Measurements from ENCODE around the gene CNN2. TPM values are rescaled to one million over a fixed set of nuclear protein-coding genes. Genes with fewer than 3 reads are reported as not detected.

The CNN2 gene
- total RNA-seq, 1 experiment from 2014 or later = 97.9 TPM

DNA sequence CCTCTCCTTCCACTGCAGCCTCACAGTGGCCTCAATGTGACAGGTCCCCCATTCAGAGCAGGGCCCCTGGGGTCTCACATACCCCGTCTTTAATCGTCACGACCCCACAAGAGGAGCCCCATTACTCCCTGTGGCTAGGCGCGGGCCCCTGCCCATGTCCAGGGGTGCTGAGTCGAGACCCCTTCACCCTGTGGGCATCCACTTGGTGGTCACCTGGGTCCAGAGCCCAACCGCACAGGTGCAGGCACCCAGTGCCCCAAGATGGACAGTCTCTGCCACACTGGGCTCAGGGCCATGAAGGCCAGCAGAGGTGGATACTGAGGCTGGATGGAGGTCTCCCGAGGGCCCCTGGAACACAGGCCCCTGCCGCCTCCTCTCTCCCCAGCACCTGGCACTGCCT is 8.5 kb upstream of the CNN2 start:
- Histone ChIP-seq H3K9ac (ENCODE audit: low read length) (no peak overlapping the region), H3K27ac (ENCODE audit: low read length) (no peak overlapping the region), H3K27me3 (ENCODE audit: low read length) (no peaks in the 10 kb centered on the region), H3K36me3 (ENCODE audit: low read depth, low read length) (no peaks in the 10 kb centered on the region), H3K9me2 (replicated peaks; ENCODE audit: low read length) (no peaks in the 10 kb centered on the region), H4K20me1 (ENCODE audit: low read length) (peaks cover 50% of the 10 kb centered on the region), H3K4me2 (ENCODE audit: low read length) (peak overlapping the region; percentile 97), H3K4me1 (ENCODE audit: insufficient read depth, low read length) (peaks cover 22% of the 10 kb centered on the region), H3K9me3 (ENCODE audit: low read length) (no peaks in the 10 kb centered on the region), H3K79me2 (ENCODE audit: low read length) (peaks cover 69% of the 10 kb centered on the region), H3K4me3 (ENCODE audit: low read length) (peak overlapping the region; percentile 47; the same call in 1 of the 2 replicates), H2AFZ (ENCODE audit: low read length) (no peak overlapping the region), H3F3A (ENCODE audit: low read length, unreplicated experiment) (no peaks in the 10 kb centered on the region)
- ChIA-PET POLR2A (ENCODE audit: unreplicated experiment) (no interaction called here), CTCF (interaction anchor here (1.0 kb wide), 1 partner anchor 17 kb away, joined by 4 read pairs; no protein-coding TSS in a partner anchor)
- DNase-seq = no peak
- intact Hi-C loops (cut with micrococcal nuclease) = no loop called here
- BruUV-seq (replicated peaks) = no TSS peak
- ATAC-seq = no peak
- TF ChIP-seq EZH2 (IDR thresholded peaks at IDR 0.05; ENCODE audit: low read length, unreplicated experiment) (no peak), EZH2phosphoT487 (IDR thresholded peaks at IDR 0.05; ENCODE audit: borderline replicate concordance, low read length) (no peak)
- TF ChIP-seq, protein P1, sequence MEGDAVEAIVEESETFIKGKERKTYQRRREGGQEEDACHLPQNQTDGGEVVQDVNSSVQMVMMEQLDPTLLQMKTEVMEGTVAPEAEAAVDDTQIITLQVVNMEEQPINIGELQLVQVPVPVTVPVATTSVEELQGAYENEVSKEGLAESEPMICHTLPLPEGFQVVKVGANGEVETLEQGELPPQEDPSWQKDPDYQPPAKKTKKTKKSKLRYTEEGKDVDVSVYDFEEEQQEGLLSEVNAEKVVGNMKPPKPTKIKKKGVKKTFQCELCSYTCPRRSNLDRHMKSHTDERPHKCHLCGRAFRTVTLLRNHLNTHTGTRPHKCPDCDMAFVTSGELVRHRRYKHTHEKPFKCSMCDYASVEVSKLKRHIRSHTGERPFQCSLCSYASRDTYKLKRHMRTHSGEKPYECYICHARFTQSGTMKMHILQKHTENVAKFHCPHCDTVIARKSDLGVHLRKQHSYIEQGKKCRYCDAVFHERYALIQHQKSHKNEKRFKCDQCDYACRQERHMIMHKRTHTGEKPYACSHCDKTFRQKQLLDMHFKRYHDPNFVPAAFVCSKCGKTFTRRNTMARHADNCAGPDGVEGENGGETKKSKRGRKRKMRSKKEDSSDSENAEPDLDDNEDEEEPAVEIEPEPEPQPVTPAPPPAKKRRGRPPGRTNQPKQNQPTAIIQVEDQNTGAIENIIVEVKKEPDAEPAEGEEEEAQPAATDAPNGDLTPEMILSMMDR (conservative IDR thresholded peaks at IDR 0.05; ENCODE audit: low read depth, low read length) = no peak

DNA sequence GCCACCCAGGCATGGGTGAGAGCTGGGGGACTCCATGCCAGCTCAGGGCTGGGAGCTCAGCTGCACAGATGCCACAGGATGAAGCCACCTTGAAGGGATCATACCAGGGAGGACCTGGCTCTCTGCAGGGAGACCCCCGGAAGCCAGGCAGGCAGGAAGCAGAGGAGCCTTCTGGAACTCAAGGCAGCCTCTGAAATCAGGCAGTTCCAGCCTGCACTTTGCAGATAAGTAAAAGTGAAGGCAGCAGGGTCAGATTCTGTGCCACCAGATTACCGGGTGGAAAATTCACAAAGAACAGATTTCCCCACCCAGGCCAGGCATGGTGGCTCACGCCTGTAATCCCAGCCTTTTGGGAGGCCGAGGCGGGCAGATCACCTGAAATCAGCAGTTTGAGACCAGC is 8.0 kb upstream of the CNN2 start:
- CTCF ChIA-PET = no interaction called here
- Histone ChIP-seq H3K27me3 (ENCODE audit: low read length) (no peaks in the 10 kb centered on the region), H3K4me2 (ENCODE audit: low read length) (peak overlapping the region; percentile 97), H3K79me2 (ENCODE audit: low read length) (peaks cover 69% of the 10 kb centered on the region), H3K4me1 (ENCODE audit: insufficient read depth, low read length) (peaks cover 22% of the 10 kb centered on the region), H3K4me3 (ENCODE audit: low read length) (peak overlapping the region; percentile 93; the same call in 1 of the 2 replicates), H3K9me2 (replicated peaks; ENCODE audit: low read length) (no peaks in the 10 kb centered on the region), H3F3A (ENCODE audit: low read length, unreplicated experiment) (no peaks in the 10 kb centered on the region), H2AFZ (ENCODE audit: low read length) (no peak overlapping the region), H3K9me3 (ENCODE audit: low read length) (no peaks in the 10 kb centered on the region), H3K36me3 (ENCODE audit: low read depth, low read length) (no peaks in the 10 kb centered on the region), H3K9ac (ENCODE audit: low read length) (no peak overlapping the region), H3K27ac (ENCODE audit: low read length) (no peak overlapping the region), H4K20me1 (ENCODE audit: low read length) (peaks cover 50% of the 10 kb centered on the region)
- BruUV-seq (replicated peaks) = no TSS peak
- POLR2A ChIA-PET (ENCODE audit: unreplicated experiment) = no interaction called here
- ATAC-seq (no peak), DNase-seq (no peak)
- TF ChIP-seq EZH2 (IDR thresholded peaks at IDR 0.05; ENCODE audit: low read length, unreplicated experiment) (no peak), EZH2phosphoT487 (IDR thresholded peaks at IDR 0.05; ENCODE audit: borderline replicate concordance, low read length) (no peak)
- TF ChIP-seq, protein P1 (conservative IDR thresholded peaks at IDR 0.05; ENCODE audit: low read depth, low read length) = no peak
- intact Hi-C loops (cut with micrococcal nuclease) = no loop called here

DNA sequence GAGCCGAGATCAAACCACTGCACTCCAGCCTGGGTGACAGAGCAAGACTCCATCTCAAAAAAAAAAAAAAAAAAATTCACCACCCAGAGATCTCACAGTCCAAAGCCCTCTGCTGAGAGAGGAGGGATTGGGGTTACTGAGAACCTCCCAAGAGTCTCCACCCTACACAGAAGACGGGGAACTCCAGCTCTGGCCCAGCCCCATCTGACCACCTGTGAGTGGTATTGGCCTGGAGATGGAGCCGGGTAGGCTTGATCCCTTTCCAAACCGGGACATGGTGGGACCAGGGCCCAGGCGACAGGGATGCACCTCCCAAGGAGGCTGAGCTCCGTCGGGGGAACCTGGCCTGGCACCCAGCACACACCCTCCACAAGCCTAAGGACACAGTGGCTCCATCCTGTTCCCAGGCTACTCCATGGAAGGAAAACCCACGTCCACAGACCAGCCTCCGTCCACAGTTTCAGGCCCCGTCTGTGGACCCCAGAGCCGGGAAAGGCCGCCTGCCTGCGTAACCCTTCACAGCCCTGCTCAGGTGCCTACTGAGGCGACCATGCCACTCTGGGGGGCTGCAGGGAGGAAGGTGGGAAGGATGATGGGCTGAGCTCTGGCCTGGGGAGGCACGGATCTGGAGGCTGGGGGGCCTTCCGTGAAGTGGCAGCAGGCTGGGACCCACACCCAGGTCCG is 7.3 kb upstream of the CNN2 start:
- Histone ChIP-seq H3K9me2 (replicated peaks; ENCODE audit: low read length) (no peaks in the 10 kb centered on the region), H3K4me3 (ENCODE audit: low read length) (peak overlapping the region; percentile 93), H3K27me3 (ENCODE audit: low read length) (no peaks in the 10 kb centered on the region), H3K9me3 (ENCODE audit: low read length) (no peaks in the 10 kb centered on the region), H3K36me3 (ENCODE audit: low read depth, low read length) (no peaks in the 10 kb centered on the region), H3K9ac (ENCODE audit: low read length) (peak overlapping the region; percentile 92), H2AFZ (ENCODE audit: low read length) (no peak overlapping the region), H3F3A (ENCODE audit: low read length, unreplicated experiment) (no peaks in the 10 kb centered on the region), H3K79me2 (ENCODE audit: low read length) (peaks cover 67% of the 10 kb centered on the region), H3K4me2 (ENCODE audit: low read length) (peak overlapping the region; percentile 97), H4K20me1 (ENCODE audit: low read length) (peaks cover 50% of the 10 kb centered on the region), H3K27ac (ENCODE audit: low read length) (no peak overlapping the region), H3K4me1 (ENCODE audit: insufficient read depth, low read length) (peaks cover 22% of the 10 kb centered on the region)
- ATAC-seq (no peak), DNase-seq (no peak)
- CTCF ChIA-PET = interaction anchor here (0.7 kb wide), 2 partner anchors 15 to 225 kb away, joined by 4 to 5 read pairs; no protein-coding TSS in a partner anchor
- intact Hi-C loops (cut with micrococcal nuclease) = no loop called here
- POLR2A ChIA-PET (ENCODE audit: unreplicated experiment) = interaction anchor here (0.8 kb wide), 1 partner anchor 35 kb away, joined by 9 read pairs; the partner anchor contains the start of gene WDR18
- no TSS peak for BruUV-seq (replicated peaks)
- TF ChIP-seq, protein P1 (conservative IDR thresholded peaks at IDR 0.05; ENCODE audit: low read depth, low read length) = no peak
- TF ChIP-seq EZH2 (IDR thresholded peaks at IDR 0.05; ENCODE audit: low read length, unreplicated experiment) (no peak), EZH2phosphoT487 (IDR thresholded peaks at IDR 0.05; ENCODE audit: borderline replicate concordance, low read length) (no peak)
